H1 (cell line): Measurements from ENCODE around the gene TADA3. TPM values are rescaled to one million over a fixed set of nuclear protein-coding genes. Genes with fewer than 3 reads are reported as not detected.

Source experiments
- CTCF ChIA-PET: fragments of 300-600 bp; sonication (Branson Sonifier 250); formaldehyde crosslinking; loops from one replicate; lab custom pipeline; 2021; ENCODE audit not compliant: partially characterized antibody; lab: Charles Lee
- POLR2A ChIA-PET: fragments of 300-600 bp; sonication (Branson Sonifier 250); formaldehyde crosslinking; loops from one replicate; lab custom pipeline; 2021; ENCODE audit warnings: inconsistent platforms; ENCODE audit not compliant: partially characterized antibody; lab: Charles Lee
- DNase-seq, 2 experiments: peaks; one replicate each; pipeline versions ENCODE4 v3.0.0 to v3.0.0-alpha.2; 2010 to 2022; ENCODE audit warnings: low spot score in 2 of 2, low read depth in 1 of 2, mixed read lengths in 1 of 2
- FAIRE-seq: peaks from 2 replicates; lab custom pipeline; 2011; peaks lifted over from hg19 to GRCh38; lab: Jason Lieb, UNC
- H2AFZ ChIP-seq: 2 replicates; pipeline ENCODE4 v1.8.1; 2012; ENCODE audit warnings: low read length, inconsistent platforms
- H2AK5ac ChIP-seq: 2 replicates; pipeline ENCODE4 v1.6.1; 2013; ENCODE audit warnings: low read depth, low read length
- H2BK120ac ChIP-seq: replicated peaks from 2 replicates; pipeline ENCODE3; 2013; ENCODE audit warnings: low read depth, low read length, inconsistent platforms
- H2BK12ac ChIP-seq: 2 replicates; pipeline ENCODE4 v1.6.1; 2013; ENCODE audit warnings: low read depth, low read length
- H2BK15ac ChIP-seq: 2 replicates; pipeline ENCODE4 v1.6.1; 2013; ENCODE audit warnings: low read length
- H2BK20ac ChIP-seq: 2 replicates; pipeline ENCODE4 v1.6.1; 2013; ENCODE audit warnings: low read length
- H2BK5ac ChIP-seq: 2 replicates; pipeline ENCODE4 v1.6.1; 2013; ENCODE audit warnings: low read depth, low read length
- H3K14ac ChIP-seq: 2 replicates; pipeline ENCODE4 v1.6.1; 2013; ENCODE audit warnings: inconsistent platforms; ENCODE audit not compliant: insufficient read length
- H3K18ac ChIP-seq: 2 replicates; pipeline ENCODE4 v1.6.1; 2013; ENCODE audit warnings: low read length; ENCODE audit errors: extremely low read depth
- H3K23ac ChIP-seq: 2 replicates; pipeline ENCODE4 v1.6.1; 2013; ENCODE audit warnings: inconsistent platforms; ENCODE audit not compliant: insufficient read length
- H3K23me2 ChIP-seq: 2 replicates; pipeline ENCODE4 v1.6.1; 2013; ENCODE audit warnings: low read depth, low read length
- H3K27ac ChIP-seq: 2 replicates; pipeline ENCODE4 v1.6.1; 2011; ENCODE audit warnings: low read depth, low read length, inconsistent platforms
- H3K27me3 ChIP-seq, 4 experiments: replicated peaks in 1 of 4; 1 replicate in 1 of 4; 2 replicates in 3 of 4; pipeline versions ENCODE4 v1.6.1 to v1.8.1; 2011 to 2013; ENCODE audit warnings: low read length in 3 of 4, mild to moderate bottlenecking in 3 of 4, inconsistent platforms in 2 of 4, mixed read lengths in 2 of 4, moderate library complexity in 1 of 4; ENCODE audit not compliant: control insufficient read depth in 3 of 4, insufficient read depth in 3 of 4; ENCODE audit errors: extremely low read depth in 1 of 4
- H3K36me3 ChIP-seq, 4 experiments: 2 replicates each; pipeline versions ENCODE4 v1.6.1 to v1.8.1; 2011 to 2013; ENCODE audit warnings: mild to moderate bottlenecking in 4 of 4, low read length in 3 of 4, moderate library complexity in 2 of 4, control low read depth in 1 of 4, inconsistent platforms in 1 of 4; ENCODE audit not compliant: insufficient read depth in 4 of 4, control insufficient read depth in 2 of 4
- H3K4ac ChIP-seq: replicated peaks from 2 replicates; pipeline ENCODE3; 2013; ENCODE audit warnings: low read length, low read depth, mixed read lengths, inconsistent platforms; ENCODE audit not compliant: insufficient read length
- H3K4me1 ChIP-seq, 4 experiments: replicated peaks in 1 of 4; 1 replicate in 1 of 4; 2 replicates in 3 of 4; pipeline versions ENCODE4 v1.6.1 to v1.8.1; 2011 to 2013; ENCODE audit warnings: low read length in 3 of 4, inconsistent platforms in 2 of 4, mixed read lengths in 1 of 4; ENCODE audit not compliant: insufficient read depth in 4 of 4, control insufficient read depth in 3 of 4
- H3K4me2 ChIP-seq, 2 experiments: 2 replicates each; pipeline versions ENCODE4 v1.6.1 to v1.8.1; 2011 to 2013; ENCODE audit warnings: low read depth in 2 of 2, low read length in 2 of 2, control low read depth in 1 of 2, inconsistent platforms in 1 of 2, mild to moderate bottlenecking in 1 of 2; ENCODE audit not compliant: insufficient read depth in 1 of 2
- H3K4me3 ChIP-seq, 4 experiments: fragments of 200-600, 300-600 bp in 1 of 4; sonication (generic), shearing (Covaris generic), sonication (Bioruptor Twin) in 1 of 4; 2 replicates each; pipeline versions ENCODE4 v1.5.1 to v1.8.1; 2011 to 2016; ENCODE audit warnings: low read length in 4 of 4, low read depth in 3 of 4, control low read depth in 2 of 4, inconsistent platforms in 2 of 4, mild to moderate bottlenecking in 2 of 4, mixed read lengths in 1 of 4, moderate library complexity in 1 of 4; ENCODE audit not compliant: insufficient read depth in 2 of 4; ENCODE audit errors: extremely low read depth in 1 of 4
- H3K56ac ChIP-seq: replicated peaks from 2 replicates; pipeline ENCODE3; 2013; ENCODE audit warnings: low read depth, mild to moderate bottlenecking, mixed read lengths, low read length, inconsistent platforms; ENCODE audit not compliant: insufficient read length
- H3K79me1 ChIP-seq: 2 replicates; pipeline ENCODE4 v1.6.1; 2013; ENCODE audit warnings: low read depth, low read length, control low read depth
- H3K79me2 ChIP-seq, 2 experiments: 2 replicates each; pipeline versions ENCODE4 v1.6.1 to v1.8.1; 2012 to 2013; ENCODE audit warnings: low read length in 2 of 2, mild to moderate bottlenecking in 2 of 2, inconsistent platforms in 1 of 2; ENCODE audit not compliant: insufficient read depth in 2 of 2, control insufficient read depth in 1 of 2
- H3K9ac ChIP-seq, 4 experiments: replicated peaks in 1 of 4; 1 replicate in 1 of 4; 2 replicates in 3 of 4; pipeline versions ENCODE4 v1.6.1 to v1.8.1; 2011 to 2013; ENCODE audit warnings: low read depth in 3 of 4, low read length in 3 of 4, control low read depth in 2 of 4, mild to moderate bottlenecking in 2 of 4, moderate library complexity in 2 of 4, inconsistent platforms in 1 of 4; ENCODE audit errors: extremely low read depth in 1 of 4
- H3K9me3 ChIP-seq, 2 experiments: 2 replicates each; pipeline versions ENCODE4 v1.6.1 to v1.8.1; 2012 to 2013; ENCODE audit warnings: mild to moderate bottlenecking in 2 of 2, moderate library complexity in 2 of 2, control low read depth in 1 of 2, inconsistent platforms in 1 of 2, low read depth in 1 of 2, low read length in 1 of 2, mixed read lengths in 1 of 2; ENCODE audit not compliant: insufficient read depth in 2 of 2
- H4K20me1 ChIP-seq, 2 experiments: replicated peaks in 1 of 2; 2 replicates each; pipeline versions ENCODE3 to v1.8.1; 2011 to 2013; ENCODE audit warnings: inconsistent platforms in 2 of 2, low read length in 2 of 2, mild to moderate bottlenecking in 1 of 2; ENCODE audit not compliant: insufficient read depth in 2 of 2, control insufficient read depth in 1 of 2
- H4K5ac ChIP-seq: 2 replicates; pipeline ENCODE4 v1.6.1; 2013; ENCODE audit warnings: low read length, low read depth, mixed read lengths, inconsistent platforms; ENCODE audit not compliant: insufficient read length
- H4K8ac ChIP-seq: 2 replicates; pipeline ENCODE4 v1.8.0; 2013; ENCODE audit warnings: mild to moderate bottlenecking, moderate library complexity, low read length, inconsistent platforms; ENCODE audit not compliant: insufficient read depth; ENCODE audit errors: extremely low read depth
- H4K91ac ChIP-seq: replicated peaks from 2 replicates; pipeline ENCODE3; 2013; ENCODE audit warnings: low read length, mixed read lengths, inconsistent platforms; ENCODE audit not compliant: insufficient read length
- BRCA1 ChIP-seq: IDR thresholded peaks from 2 replicates; pipeline ENCODE4 v1.6.1; 2012; ENCODE audit warnings: low read depth, low read length, improper control_type of control experiment
- CTBP2 ChIP-seq: IDR thresholded peaks from 2 replicates; pipeline ENCODE4 v1.7.0; 2011; ENCODE audit warnings: borderline replicate concordance, mild to moderate bottlenecking, moderate library complexity, mixed read lengths, low read length; ENCODE audit not compliant: insufficient read depth, insufficient read length
- E2F6 ChIP-seq: IDR thresholded peaks from 2 replicates; pipeline ENCODE4 v1.6.1; 2012; ENCODE audit warnings: inconsistent platforms
- NRF1 ChIP-seq: IDR thresholded peaks from 2 replicates; pipeline ENCODE4 v1.6.1; 2011; ENCODE audit warnings: mild to moderate bottlenecking, low read depth, low read length, improper control_type of control experiment
- RNF2 ChIP-seq: fragments of 200-900, 300-1000 bp; sonication (generic); IDR thresholded peaks from 2 replicates; pipeline ENCODE4 v1.7.1; 2016; ENCODE audit warnings: borderline replicate concordance, low read depth, mild to moderate bottlenecking, antibody characterized with exemption, low read length; ENCODE audit not compliant: poor library complexity, severe bottlenecking; ENCODE audit errors: missing control alignments
- WGBS, 2 experiments: shearing (Covaris generic) in 1 of 2; methylation state at CpG; one replicate each; pipeline versions ENCODE4 v1.1.6 to v1.1.7; 2013 to 2015; ENCODE audit warnings: low lambda C conversion rate in 2 of 2, mixed read lengths in 2 of 2, inconsistent platforms in 1 of 2, low coverage in 1 of 2, missing lambda C conversion rate in 1 of 2; ENCODE audit not compliant: insufficient replicate concordance in 2 of 2, insufficient coverage in 1 of 2, insufficient read length in 1 of 2; ENCODE audit errors: extremely low coverage in 1 of 2, missing lambda C conversion rate in 1 of 2; 5-methylcytosine and 5-hydroxymethylcytosine counted together
- polyA plus RNA-seq, 7 experiments: library from polyadenylated mRNA; depleted of rRNA in 3 of 7; stranded (reverse) in 5 of 7; unstranded in 2 of 7; fragments of >200 nt in 5 of 7; fragments of 200-250 nt in 2 of 7; gene quantifications; 1 replicate in 5 of 7; 2 replicates in 1 of 7; 4 replicates in 1 of 7; pipeline versions ENCODE4 v1.2.1 to v1.2.3, GENCODE V29; 2011 to 2013; ENCODE audit warnings: missing spikeins in 2 of 7, mixed read lengths in 2 of 7
- total RNA-seq: library from RNA; stranded (reverse); fragmentation: NEBNext Ultra II Directional; extraction: Animal tissue kit (Norgen Biotek cat#: 25700); gene quantifications from 2 replicates; pipeline ENCODE4 v1.2.1, GENCODE V29; 2021

Gene TADA3
- total and polyA plus RNA-seq, 2 of the 8 experiments (the other 6 are each of a cell fraction or from before 2014, with no cell fraction given), result 43.4 to 50.3 TPM

DNA sequence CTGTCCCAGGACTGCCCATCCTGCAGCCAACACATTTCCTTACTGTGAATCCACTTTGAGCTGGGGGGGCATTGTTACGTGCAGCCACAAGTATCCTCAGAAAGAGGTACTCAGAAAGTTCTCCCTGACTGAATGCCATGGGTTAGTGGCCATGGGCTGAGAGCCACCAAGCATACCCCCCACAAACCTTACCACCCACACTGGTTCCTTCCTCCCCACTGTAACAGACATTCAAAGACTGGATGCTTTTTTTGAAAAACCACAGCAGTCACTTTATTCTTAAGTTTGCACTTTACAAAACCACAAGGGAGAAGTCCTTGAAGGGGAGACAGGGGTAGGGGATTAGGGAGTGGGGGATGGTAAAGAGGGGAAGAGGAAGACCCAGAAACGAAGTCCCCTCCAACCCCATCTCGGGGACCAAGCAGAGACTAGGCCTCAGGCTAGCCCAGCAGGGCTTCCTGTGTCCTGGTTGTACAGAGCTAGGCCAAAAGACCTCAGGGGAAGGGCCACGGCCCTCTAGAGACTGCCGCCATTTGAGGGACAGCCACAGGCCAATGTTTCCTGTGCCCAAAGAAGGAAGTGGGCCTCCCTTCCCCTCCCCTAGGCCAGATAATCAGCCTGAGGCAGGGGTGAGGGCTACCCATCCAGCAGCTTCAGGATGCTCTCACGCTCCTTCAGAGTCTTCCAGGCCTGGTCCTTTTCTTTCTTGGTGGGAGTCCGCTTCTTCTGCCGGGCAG, 12.4 kb downstream of the TADA3 start:
- POLR2A ChIA-PET, result interaction anchor here (0.6 to 2.3 kb wide), 6 partner anchors 8 to 511 kb away, joined by 3 to 7 read pairs (median 4); no protein-coding TSS in a partner anchor
- FAIRE-seq (no peak), DNase-seq (no peak)
- Histone ChIP-seq H3K79me1 (no peaks in the 10 kb centered on the region), H4K20me1 (no peaks in the 10 kb centered on the region), H3K4ac (no peak overlapping the region), H3K18ac (no peak overlapping the region), H3K9ac (no peak overlapping the region), H2BK120ac (no peak overlapping the region), H3K27me3 (peaks cover 0 to 3% (median 0%) of the 10 kb centered on the region in 4 experiments; a peak in 1 of 7 replicates), H2AK5ac (no peak overlapping the region), H3K23ac (no peak overlapping the region), H2BK12ac (no peak overlapping the region), H3K4me3 (no peak overlapping the region), H2BK15ac (no peak overlapping the region), H3K56ac (no peak overlapping the region), H3K14ac (no peak overlapping the region), H2BK20ac (no peak overlapping the region), H4K91ac (no peak overlapping the region), H3K36me3 (peaks cover 2 to 26% (median 17%) of the 10 kb centered on the region in 4 experiments), H3K79me2 (no peaks in the 10 kb centered on the region), H3K27ac (no peak overlapping the region), H3K4me2 (no peak overlapping the region), H3K9me3 (no peaks in the 10 kb centered on the region), H4K8ac (no peak overlapping the region), H2AFZ (no peak overlapping the region), H3K23me2 (no peaks in the 10 kb centered on the region; the same call in 1 of the 2 replicates), H4K5ac (no peak overlapping the region), H2BK5ac (no peak overlapping the region), H3K4me1 (no peaks in the 10 kb centered on the region)
- WGBS, 2 experiments, result 81% methylated on average over 5 of the region's 8 CpGs; no CpG with 5 or more reads in 1 of the 2 experiments
- CTCF ChIA-PET, result interaction anchor here (0.6 to 3.9 kb wide), 3 partner anchors 11 to 791 kb away, joined by 3 to 11 read pairs (median 4); no protein-coding TSS in a partner anchor
- TF ChIP-seq E2F6 (no peak), CTBP2 (no peak), RNF2 (no peak), BRCA1 (no peak), NRF1 (no peak)
